SU-DHL-6 (cell line): ENCODE data around the gene ERBB4.

ENCODE experiments used
- H2AFZ ChIP-seq: fragments of 200-600 bp; sonication (generic); 2 replicates; pipeline ENCODE4 v1.6.1; 2014; ENCODE audit warnings: low read depth, mild to moderate bottlenecking, moderate library complexity, mixed read lengths, antibody characterized with exemption, low read length; ENCODE audit not compliant: severe bottlenecking
- H3F3A ChIP-seq: fragments of 200-600 bp; shearing (Covaris generic); 2 replicates; pipeline ENCODE4 v1.6.0; 2016; ENCODE audit warnings: antibody characterized with exemption, mild to moderate bottlenecking; ENCODE audit not compliant: insufficient read depth
- H3K27ac ChIP-seq: fragments of 200-600 bp; sonication (generic); 2 replicates; pipeline ENCODE4 v1.5.1; 2016; ENCODE audit warnings: low read depth, mild to moderate bottlenecking, low read length, moderate library complexity, mixed read lengths
- H3K27me3 ChIP-seq: fragments of 200-600 bp; sonication (generic), shearing (Covaris generic); 2 replicates; pipeline ENCODE4 v1.6.0; 2014; ENCODE audit warnings: mild to moderate bottlenecking, low read length
- H3K36me3 ChIP-seq: fragments of 200-600 bp; sonication (generic); 2 replicates; pipeline ENCODE4 v1.6.1; 2014; ENCODE audit warnings: mild to moderate bottlenecking, low read length, mixed read lengths
- H3K4me2 ChIP-seq: fragments of 300-600, 200-600 bp; shearing (Covaris generic), sonication (generic); 2 replicates; pipeline ENCODE4 v1.6.0; 2014; ENCODE audit warnings: low read length, low read depth, mild to moderate bottlenecking; ENCODE audit not compliant: poor library complexity, severe bottlenecking
- H3K4me3 ChIP-seq: fragments of 200-600 bp; sonication (generic); 2 replicates; pipeline ENCODE4 v1.5.1; 2014; ENCODE audit warnings: antibody characterized with exemption, low read length, mild to moderate bottlenecking, mixed read lengths; ENCODE audit not compliant: insufficient read depth, poor library complexity, severe bottlenecking
- H3K79me2 ChIP-seq: fragments of 200-600 bp; sonication (generic); 2 replicates; pipeline ENCODE4 v1.6.1; 2014; ENCODE audit warnings: mild to moderate bottlenecking, low read length, moderate library complexity; ENCODE audit not compliant: insufficient read depth
- H3K9ac ChIP-seq: fragments of 200-600 bp; sonication (generic); 2 replicates; pipeline ENCODE4 v1.7.0; 2014; ENCODE audit warnings: mild to moderate bottlenecking, low read length
- H3K9me2 ChIP-seq: fragments of 200-600 bp; sonication (generic); replicated peaks from 2 replicates; pipeline ENCODE4 v1.6.1; 2014; ENCODE audit warnings: low read length; ENCODE audit not compliant: insufficient read depth
- H3K9me3 ChIP-seq: fragments of 200-600 bp; sonication (generic); 2 replicates; pipeline ENCODE4 v1.6.1; 2014; ENCODE audit warnings: low read length, mixed read lengths; ENCODE audit not compliant: insufficient read depth
- H4K20me1 ChIP-seq: fragments of 200-600 bp; sonication (generic); 2 replicates; pipeline ENCODE4 v1.6.1; 2014; ENCODE audit warnings: low read depth, mild to moderate bottlenecking, antibody characterized with exemption, low read length, moderate library complexity, mixed read lengths
- CTCF ChIP-seq: fragments of 200-600 bp; sonication (generic); IDR thresholded peaks from one replicate; pipeline ENCODE4 v1.5.1; 2017; ENCODE audit warnings: antibody characterized with exemption, mild to moderate bottlenecking, low read length, moderate library complexity; ENCODE audit not compliant: insufficient read depth, poor library complexity, severe bottlenecking
- EZH2phosphoT487 ChIP-seq: fragments of 200-600 bp; sonication (generic), shearing (Covaris generic); conservative IDR thresholded peaks from 2 replicates; pipeline ENCODE4 v1.6.1; 2018; ENCODE audit warnings: mild to moderate bottlenecking, antibody characterized with exemption, low read length, moderate library complexity, mixed read lengths

The ERBB4 gene

GRCh38 chr2:212344131-212344530, 194.5 kb downstream of the ERBB4 start:
- Histone ChIP-seq H4K20me1 (no peaks in the 10 kb centered on the region), H3K4me2 (no peak overlapping the region), H3K36me3 (no peaks in the 10 kb centered on the region), H3K27me3 (no peaks in the 10 kb centered on the region), H3K27ac (no peak overlapping the region), H3K9ac (no peak overlapping the region), H2AFZ (no peak overlapping the region), H3K9me3 (no peaks in the 10 kb centered on the region), H3K9me2 (no peaks in the 10 kb centered on the region), H3F3A (no peaks in the 10 kb centered on the region), H3K79me2 (no peaks in the 10 kb centered on the region), H3K4me3 (no peak overlapping the region)
- TF ChIP-seq CTCF (no peak), EZH2phosphoT487 (no peak)

GRCh38 chr2:212343167-212343566, 195.4 kb downstream of the ERBB4 start:
- no peak overlapping the region for H3K4me3 ChIP-seq
- H3K4me2 ChIP-seq: no peak overlapping the region
- H3K9ac ChIP-seq: no peak overlapping the region
- no peaks in the 10 kb centered on the region for H3K27me3 ChIP-seq
- no peaks in the 10 kb centered on the region for H3K79me2 ChIP-seq
- H3K9me2 ChIP-seq: no peaks in the 10 kb centered on the region
- no peak overlapping the region for H3K27ac ChIP-seq
- no peaks in the 10 kb centered on the region for H4K20me1 ChIP-seq
- H2AFZ ChIP-seq: no peak overlapping the region
- H3K9me3 ChIP-seq: no peaks in the 10 kb centered on the region
- TF ChIP-seq CTCF (no peak), EZH2phosphoT487 (no peak)
- no peaks in the 10 kb centered on the region for H3F3A ChIP-seq
- H3K36me3 ChIP-seq: no peaks in the 10 kb centered on the region

- Histone ChIP-seq H3K9me2 (no peaks in the 10 kb centered on the region), H3F3A (no peaks in the 10 kb centered on the region), H3K36me3 (no peaks in the 10 kb centered on the region), H3K27me3 (no peaks in the 10 kb centered on the region), H4K20me1 (no peaks in the 10 kb centered on the region), H3K4me3 (no peak overlapping the region), H3K79me2 (no peaks in the 10 kb centered on the region), H3K9me3 (no peaks in the 10 kb centered on the region), H3K27ac (no peak overlapping the region), H2AFZ (no peak overlapping the region), H3K4me2 (no peak overlapping the region), H3K9ac (no peak overlapping the region)
- no peak for TF ChIP-seq CTCF
- TF ChIP-seq EZH2phosphoT487: no peak
These were observed 200.9 kb downstream of the ERBB4 start for GRCh38 chr2:212337486-212338343.
